HepG2 (cell line): Measurements from ENCODE around the gene CHST11. TPM values are rescaled to one million over a fixed set of nuclear protein-coding genes. Genes with fewer than 3 reads are reported as not detected.

Experiments used
- ATAC-seq: fragments of 200-7000 bp; cut with Tn5 transposase; 3 replicates; pipeline ENCODE4 v1.9.1; 2020; ENCODE audit warnings: mild to moderate bottlenecking, moderate library complexity
- BruUV-seq: library from RNA; stranded (reverse); fragments of 400-500 nt; replicated peaks from 2 replicates; lab custom pipeline; 2021; lab: Mats Ljungman, UMichigan
- CTCF ChIA-PET: fragments of 300-600 bp; formaldehyde crosslinking; extraction: SDS; loops from one replicate; lab custom pipeline; 2021; ENCODE audit warnings: low total read pairs, inconsistent platforms, low intra/inter-chr PET ratio; lab: Yijun Ruan, JAX
- POLR2A ChIA-PET: fragments of 350-600 bp; sonication (Branson Sonifier 250); formaldehyde crosslinking; loops from one replicate; lab custom pipeline; 2020; ENCODE audit warnings: antibody characterized with exemption, inconsistent platforms; lab: Yijun Ruan, JAX
- DNase-seq: peaks from one replicate; pipeline ENCODE4 v3.0.0-alpha.2; 2015; ENCODE audit warnings: low spot score
- FAIRE-seq: peaks from 3 replicates; lab custom pipeline; 2011; peaks lifted over from hg19 to GRCh38; lab: Jason Lieb, UNC
- H2AFZ ChIP-seq: one replicate; pipeline ENCODE4 v1.6.1; 2011; ENCODE audit warnings: low read length, inconsistent platforms
- H3K27ac ChIP-seq: fragments of 300-600 bp; 3 replicates; pipeline ENCODE4 v1.8.0; 2011; ENCODE audit warnings: mixed run types, mild to moderate bottlenecking, mixed read lengths, low read length, inconsistent platforms; ENCODE audit not compliant: insufficient read depth; ENCODE audit errors: extremely low read length
- H3K27me3 ChIP-seq, 2 experiments: fragments of 200-600 bp in 1 of 2; 2 replicates in 1 of 2; 3 replicates in 1 of 2; pipeline versions ENCODE4 v1.6.0 to v1.8.0; 2011; ENCODE audit warnings: low read length in 2 of 2, mild to moderate bottlenecking in 2 of 2, moderate library complexity in 2 of 2, inconsistent platforms in 1 of 2; ENCODE audit not compliant: insufficient read depth in 2 of 2, control insufficient read depth in 1 of 2
- H3K36me3 ChIP-seq, 2 experiments: fragments of 200-600 bp in 1 of 2; replicated peaks in 1 of 2; 2 replicates in 1 of 2; 3 replicates in 1 of 2; pipeline versions ENCODE4 v1.5.1 to v1.8.0; 2011; ENCODE audit warnings: low read length in 2 of 2, inconsistent platforms in 1 of 2; ENCODE audit not compliant: insufficient read depth in 2 of 2, control insufficient read depth in 1 of 2
- H3K4me1 ChIP-seq: 2 replicates; pipeline ENCODE4 v1.5.1; 2012; ENCODE audit warnings: low read length, inconsistent platforms; ENCODE audit not compliant: insufficient read depth
- H3K4me2 ChIP-seq: 2 replicates; pipeline ENCODE4 v1.6.0; 2011; ENCODE audit warnings: low read depth, low read length, inconsistent platforms
- H3K4me3 ChIP-seq, 3 experiments: fragments of 200-600 bp in 1 of 3; sonication (generic), shearing (Covaris generic) in 1 of 3; replicated peaks in 1 of 3; 2 replicates each; pipeline ENCODE4 v1.5.1; 2011 to 2016; ENCODE audit warnings: low read length in 3 of 3, inconsistent platforms in 2 of 3, low read depth in 2 of 3, mild to moderate bottlenecking in 2 of 3, control low read depth in 1 of 3, mixed read lengths in 1 of 3; ENCODE audit not compliant: insufficient read depth in 1 of 3
- H3K79me2 ChIP-seq: one replicate; pipeline ENCODE4 v1.6.1; 2011; ENCODE audit warnings: low read length, inconsistent platforms; ENCODE audit not compliant: insufficient read depth
- H3K9ac ChIP-seq: 2 replicates; pipeline ENCODE4 v1.6.0; 2011; ENCODE audit warnings: mild to moderate bottlenecking, low read depth, low read length, inconsistent platforms; ENCODE audit not compliant: insufficient read depth
- H3K9me3 ChIP-seq: 2 replicates; pipeline ENCODE4 v1.5.1; 2012; ENCODE audit warnings: mild to moderate bottlenecking, low read length
- H4K20me1 ChIP-seq: 2 replicates; pipeline ENCODE4 v1.6.0; 2011; ENCODE audit warnings: inconsistent platforms, mild to moderate bottlenecking, low read length, moderate library complexity; ENCODE audit not compliant: insufficient read depth
- CREM ChIP-seq, 2 experiments: sonication (generic) in 1 of 2; formaldehyde crosslinking in 1 of 2; IDR thresholded peaks; 2 replicates each; pipeline versions ENCODE4 v1.4.0 to v1.6.1; 2016 to 2020; ENCODE audit warnings: antibody characterized with exemption in 1 of 2, mild to moderate bottlenecking in 1 of 2, missing genetic modification reagents in 1 of 2
- KLF13 ChIP-seq: sonication (generic); formaldehyde crosslinking; IDR thresholded peaks from 2 replicates; pipeline ENCODE4 v1.4.0; 2020; ENCODE audit warnings: mild to moderate bottlenecking, missing genetic modification reagents
- NR2F1 ChIP-seq, 2 experiments: fragments of 450-650 bp in 1 of 2; formaldehyde crosslinking in 1 of 2; IDR thresholded peaks; 2 replicates each; pipeline versions ENCODE4 v1.5.0 to v1.6.1; 2016 to 2020; ENCODE audit warnings: mild to moderate bottlenecking in 1 of 2, missing compliant biosample characterization in 1 of 2, missing genetic modification reagents in 1 of 2, moderate library complexity in 1 of 2
- ONECUT2 ChIP-seq: sonication (generic); formaldehyde crosslinking; IDR thresholded peaks from 2 replicates; pipeline ENCODE4 v1.4.0; 2020; ENCODE audit warnings: missing genetic modification reagents
- SPEN ChIP-seq: sonication (generic); formaldehyde crosslinking; IDR thresholded peaks from 2 replicates; pipeline ENCODE4 v1.5.1; 2020; ENCODE audit warnings: low read depth, mild to moderate bottlenecking, missing genetic modification reagents
- SRSF1 ChIP-seq: fragments of 200-400 bp; formaldehyde crosslinking; optimal IDR thresholded peaks from 2 replicates; pipeline ENCODE3; 2017; ENCODE audit warnings: mild to moderate bottlenecking, low read depth, low read length, moderate library complexity
- ZBTB20 ChIP-seq: sonication (generic); formaldehyde crosslinking; IDR thresholded peaks from 2 replicates; pipeline ENCODE4 v1.8.1; 2023; ENCODE audit warnings: missing genetic modification reagents, low read depth, mild to moderate bottlenecking, borderline replicate concordance
- ZFYVE20 ChIP-seq: sonication (generic); formaldehyde crosslinking; IDR thresholded peaks from 2 replicates; pipeline ENCODE4 v1.8.0; 2023; ENCODE audit warnings: low read depth, mild to moderate bottlenecking, moderate library complexity, missing genetic modification reagents, borderline replicate concordance
- ZNF251 ChIP-seq: sonication (generic); formaldehyde crosslinking; IDR thresholded peaks from 2 replicates; pipeline ENCODE4 v1.9.0; 2021; ENCODE audit warnings: mild to moderate bottlenecking, missing genetic modification reagents
- ZNF253 ChIP-seq: sonication (generic); formaldehyde crosslinking; IDR thresholded peaks from 2 replicates; pipeline ENCODE4 v1.8.0; 2022; ENCODE audit warnings: mild to moderate bottlenecking, missing genetic modification reagents, borderline replicate concordance
- ZNF34 ChIP-seq: sonication (generic); formaldehyde crosslinking; IDR thresholded peaks from 2 replicates; pipeline ENCODE4 v1.4.0; 2020; ENCODE audit warnings: mild to moderate bottlenecking, missing genetic modification reagents, borderline replicate concordance
- ZNF510 ChIP-seq: sonication (generic); formaldehyde crosslinking; IDR thresholded peaks from 2 replicates; pipeline ENCODE4 v1.4.0; 2020; ENCODE audit warnings: low read depth, mild to moderate bottlenecking, missing genetic modification reagents
- ZNF563 ChIP-seq: sonication (generic); formaldehyde crosslinking; IDR thresholded peaks from 2 replicates; pipeline ENCODE4 v1.8.0; 2022; ENCODE audit warnings: mild to moderate bottlenecking, moderate library complexity, missing genetic modification reagents
- ZNF598 ChIP-seq: sonication (generic); formaldehyde crosslinking; IDR thresholded peaks from 2 replicates; pipeline ENCODE4 v1.5.1; 2020; ENCODE audit warnings: mild to moderate bottlenecking, missing genetic modification reagents, borderline replicate concordance
- ZNF83 ChIP-seq: sonication (generic); formaldehyde crosslinking; IDR thresholded peaks from 2 replicates; pipeline ENCODE4 v1.4.0; 2020; ENCODE audit warnings: missing genetic modification reagents, mild to moderate bottlenecking, borderline replicate concordance
- ZSCAN9 ChIP-seq: IDR thresholded peaks from 2 replicates; pipeline ENCODE4 v1.6.1; 2016; ENCODE audit warnings: borderline replicate concordance
- WGBS: methylation state at CpG from one replicate; pipeline ENCODE4 v1.1.6; 2017; ENCODE audit warnings: low lambda C conversion rate; 5-methylcytosine and 5-hydroxymethylcytosine counted together
- in situ Hi-C: cut with HindIII; loops from 2 replicates; pipeline ENCODE4 v1.10.0; 2017; ENCODE audit warnings: low pct_unique_long_range_greater_than_20kb; ENCODE audit not compliant: extremely low pct_ligation_motif_present
- intact Hi-C: fragments of 100-400 bp; cut with micrococcal nuclease; formaldehyde crosslinking; loops from one replicate; pipeline ENCODE4 v1.10.0; 2022; ENCODE audit not compliant: unreplicated experiment
- polyA plus RNA-seq, 8 experiments: library from polyadenylated mRNA; depleted of rRNA in 3 of 8; stranded (reverse) in 7 of 8; unstranded in 1 of 8; fragments of >200 nt; fragmentation: Illumina TruSeq in 4 of 8; extraction: Trizol in 4 of 8; gene quantifications; 2 replicates each; pipeline versions ENCODE4 v1.2.1 to v1.2.3, GENCODE V29; 2011 to 2016; ENCODE audit warnings: low read depth in 4 of 8, missing spikeins in 1 of 8, mixed read lengths in 1 of 8; ENCODE audit not compliant: insufficient read depth in 1 of 8
- total RNA-seq, 5 experiments: library from RNA; depleted of rRNA; stranded (reverse); fragments of >200 nt; fragmentation: Illumina TruSeq; extraction: Trizol; gene quantifications; 2 replicates each; pipeline ENCODE4 v1.2.3, GENCODE V29; 2016; ENCODE audit warnings: low read depth in 1 of 5
- TF ChIP-seq, protein P1 (sequence below): sonication (generic); formaldehyde crosslinking; IDR thresholded peaks from 2 replicates; pipeline ENCODE4 v1.4.0; 2020; ENCODE audit warnings: missing genetic modification reagents
- TF ChIP-seq, protein P2 (sequence below): sonication (generic); formaldehyde crosslinking; IDR thresholded peaks from 2 replicates; pipeline ENCODE4 v1.5.0; 2020; ENCODE audit warnings: mild to moderate bottlenecking, missing genetic modification reagents
- TF ChIP-seq, protein P3 (sequence below): sonication (generic); formaldehyde crosslinking; conservative IDR thresholded peaks from 2 replicates; pipeline ENCODE4 v1.5.0; 2020; ENCODE audit warnings: missing genetic modification reagents

The CHST11 gene
- total and polyA plus RNA-seq, 2 of the 13 experiments (the other 11 are each of a cell fraction or from before 2014, with no cell fraction given) = 0.15 TPM; not detected in 1

DNA sequence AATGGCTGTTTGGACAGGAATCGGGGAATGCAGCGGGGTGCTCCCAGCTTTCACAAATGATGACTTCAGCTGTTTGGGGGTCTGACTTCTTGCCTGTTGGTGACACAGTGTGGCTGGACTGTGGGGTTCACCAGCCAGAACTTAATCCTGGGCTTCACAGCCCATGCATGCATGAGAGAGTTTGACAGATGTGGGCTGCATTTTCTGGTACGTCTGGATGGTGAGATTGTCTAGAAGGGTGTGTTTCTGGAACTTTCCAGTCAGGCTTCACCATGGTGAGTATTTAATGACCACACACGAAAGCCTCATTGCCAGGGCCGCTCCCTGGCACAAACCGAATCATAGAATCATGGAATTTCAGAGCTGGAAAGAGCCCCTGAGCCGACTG lies 29.6 kb downstream of the CHST11 start:
- no peak for ATAC-seq
- Histone ChIP-seq H4K20me1 (no peaks in the 10 kb centered on the region), H3K9me3 (no peaks in the 10 kb centered on the region), H3K27me3 (peaks cover 2 to 21% of the 10 kb centered on the region in 2 experiments; a peak in 3 of 5 replicates), H3K4me2 (no peak overlapping the region), H3K9ac (no peak overlapping the region), H3K79me2 (no peaks in the 10 kb centered on the region), H3K4me3 (no peak overlapping the region)
- no TSS peak for BruUV-seq
- intact Hi-C loops (no loop called here), in situ Hi-C loops (no loop called here)
- POLR2A ChIA-PET = no interaction called here
- TF ChIP-seq ZNF83 (CRISPR knock-in tag) (no peak), ZNF253 (CRISPR knock-in tag) (no peak), CREM (IDR thresholded peaks at IDR 0.05) (no peak), CREM (CRISPR knock-in tag; IDR thresholded peaks at IDR 0.05) (no peak), ZNF510 (CRISPR knock-in tag) (no peak), SPEN (no peak), ZNF563 (CRISPR knock-in tag) (no peak), NR2F1 (CRISPR knock-in tag; IDR thresholded peaks at IDR 0.05) (no peak), ZFYVE20 (no peak), ZNF598 (no peak), ZSCAN9 (CRISPR knock-in tag) (no peak), ZNF34 (no peak), KLF13 (CRISPR knock-in tag) (no peak), ONECUT2 (CRISPR knock-in tag) (no peak), ZBTB20 (CRISPR knock-in tag) (no peak), SRSF1 (no peak), ZNF251 (no peak)
- TF ChIP-seq, protein P1, sequence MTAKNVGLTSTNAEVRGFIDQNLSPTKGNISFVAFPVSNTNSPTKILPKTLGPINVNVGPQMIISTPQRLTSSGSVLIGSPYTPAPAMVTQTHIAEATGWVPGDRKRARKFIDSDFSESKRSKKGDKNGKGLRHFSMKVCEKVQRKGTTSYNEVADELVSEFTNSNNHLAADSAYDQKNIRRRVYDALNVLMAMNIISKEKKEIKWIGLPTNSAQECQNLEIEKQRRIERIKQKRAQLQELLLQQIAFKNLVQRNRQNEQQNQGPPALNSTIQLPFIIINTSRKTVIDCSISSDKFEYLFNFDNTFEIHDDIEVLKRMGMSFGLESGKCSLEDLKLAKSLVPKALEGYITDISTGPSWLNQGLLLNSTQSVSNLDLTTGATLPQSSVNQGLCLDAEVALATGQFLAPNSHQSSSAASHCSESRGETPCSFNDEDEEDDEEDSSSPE (CRISPR knock-in tag) = no peak
- TF ChIP-seq, protein P2, sequence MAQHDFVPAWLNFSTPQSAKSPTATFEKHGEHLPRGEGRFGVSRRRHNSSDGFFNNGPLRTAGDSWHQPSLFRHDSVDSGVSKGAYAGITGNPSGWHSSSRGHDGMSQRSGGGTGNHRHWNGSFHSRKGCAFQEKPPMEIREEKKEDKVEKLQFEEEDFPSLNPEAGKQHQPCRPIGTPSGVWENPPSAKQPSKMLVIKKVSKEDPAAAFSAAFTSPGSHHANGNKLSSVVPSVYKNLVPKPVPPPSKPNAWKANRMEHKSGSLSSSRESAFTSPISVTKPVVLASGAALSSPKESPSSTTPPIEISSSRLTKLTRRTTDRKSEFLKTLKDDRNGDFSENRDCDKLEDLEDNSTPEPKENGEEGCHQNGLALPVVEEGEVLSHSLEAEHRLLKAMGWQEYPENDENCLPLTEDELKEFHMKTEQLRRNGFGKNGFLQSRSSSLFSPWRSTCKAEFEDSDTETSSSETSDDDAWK (CRISPR knock-in tag) = no peak
- TF ChIP-seq, protein P3, sequence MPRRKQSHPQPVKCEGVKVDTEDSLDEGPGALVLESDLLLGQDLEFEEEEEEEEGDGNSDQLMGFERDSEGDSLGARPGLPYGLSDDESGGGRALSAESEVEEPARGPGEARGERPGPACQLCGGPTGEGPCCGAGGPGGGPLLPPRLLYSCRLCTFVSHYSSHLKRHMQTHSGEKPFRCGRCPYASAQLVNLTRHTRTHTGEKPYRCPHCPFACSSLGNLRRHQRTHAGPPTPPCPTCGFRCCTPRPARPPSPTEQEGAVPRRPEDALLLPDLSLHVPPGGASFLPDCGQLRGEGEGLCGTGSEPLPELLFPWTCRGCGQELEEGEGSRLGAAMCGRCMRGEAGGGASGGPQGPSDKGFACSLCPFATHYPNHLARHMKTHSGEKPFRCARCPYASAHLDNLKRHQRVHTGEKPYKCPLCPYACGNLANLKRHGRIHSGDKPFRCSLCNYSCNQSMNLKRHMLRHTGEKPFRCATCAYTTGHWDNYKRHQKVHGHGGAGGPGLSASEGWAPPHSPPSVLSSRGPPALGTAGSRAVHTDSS (CRISPR knock-in tag) = no peak
- TF ChIP-seq, all 625 proteins: peak for 0
- WGBS = 48% methylated on average over 4 of the region's 7 CpGs
- CTCF ChIA-PET = no interaction called here
- no peak for DNase-seq
- Histone ChIP-seq H3K27ac (no peak overlapping the region), H3K36me3 (no peaks in the 10 kb centered on the region), H3K4me1 (peaks cover 8% of the 10 kb centered on the region; the same call in 1 of the 2 replicates), H2AFZ (no peak overlapping the region)
- no peak for FAIRE-seq
